GM23338 (cell line): ENCODE measurements around the gene OGFOD2. TPM values are rescaled to one million over a fixed set of nuclear protein-coding genes. Genes with fewer than 3 reads are reported as not detected.

Source experiments
- ATAC-seq: fragments of 200-7000 bp; cut with Tn5 transposase; 3 replicates; pipeline ENCODE4 v1.9.1; 2020
- DNase-seq: peaks from one replicate; pipeline ENCODE4 v3.0.0-alpha.2; 2015; ENCODE audit warnings: low spot score
- H2AFZ ChIP-seq: fragments of 200-600 bp; sonication (generic); 2 replicates; pipeline ENCODE4 v1.8.0; 2016; ENCODE audit warnings: antibody characterized with exemption, mild to moderate bottlenecking, moderate library complexity
- H3F3A ChIP-seq: fragments of 200-600 bp; sonication (generic); replicated peaks from 2 replicates; pipeline ENCODE4 v1.8.0; 2017; ENCODE audit warnings: antibody characterized with exemption, mixed run types, low read depth
- H3K27ac ChIP-seq: fragments of 200-600 bp; sonication (generic); 2 replicates; pipeline ENCODE4 v1.6.1; 2016; ENCODE audit warnings: low read depth
- H3K27me3 ChIP-seq: fragments of 200-600 bp; sonication (generic); 2 replicates; pipeline ENCODE4 v1.8.0; 2016; ENCODE audit warnings: mild to moderate bottlenecking, mixed run types, moderate library complexity; ENCODE audit not compliant: insufficient read depth
- H3K36me3 ChIP-seq: fragments of 200-600 bp; sonication (generic); 2 replicates; pipeline ENCODE4 v1.8.0; 2016; ENCODE audit warnings: mild to moderate bottlenecking; ENCODE audit not compliant: insufficient read depth
- H3K4me1 ChIP-seq: fragments of 200-600 bp; sonication (generic); 2 replicates; pipeline ENCODE4 v1.8.0; 2016; ENCODE audit warnings: mild to moderate bottlenecking, moderate library complexity; ENCODE audit not compliant: insufficient read depth
- H3K4me2 ChIP-seq: fragments of 200-600 bp; sonication (generic); 2 replicates; pipeline ENCODE4 v1.7.1; 2017; ENCODE audit warnings: mixed run types
- H3K4me3 ChIP-seq: fragments of 200-600 bp; sonication (generic); 2 replicates; pipeline ENCODE4 v1.6.1; 2016; ENCODE audit warnings: mixed run types
- H3K79me2 ChIP-seq: fragments of 200-600 bp; sonication (generic); replicated peaks from 2 replicates; pipeline ENCODE4 v1.8.0; 2017; ENCODE audit warnings: mild to moderate bottlenecking; ENCODE audit not compliant: insufficient read depth
- H3K9me2 ChIP-seq: fragments of 200-600 bp; sonication (generic); 2 replicates; pipeline ENCODE4 v1.8.0; 2017; ENCODE audit not compliant: insufficient read depth
- H4K20me1 ChIP-seq: fragments of 200-600 bp; sonication (generic); replicated peaks from 2 replicates; pipeline ENCODE4 v1.8.0; 2017; ENCODE audit warnings: mild to moderate bottlenecking; ENCODE audit not compliant: insufficient read depth
- H3K27ac Mint-ChIP-seq: 2 replicates; pipeline ENCODE4 v1.8.0; 2020; ENCODE audit warnings: inconsistent platforms, mild to moderate bottlenecking, moderate library complexity, mixed read lengths
- H3K27me3 Mint-ChIP-seq: 3 replicates; pipeline ENCODE4 v1.8.0; 2022; ENCODE audit warnings: low read depth, mild to moderate bottlenecking, moderate library complexity, mixed read lengths, inconsistent platforms; ENCODE audit not compliant: insufficient read depth, poor library complexity
- H3K36me3 Mint-ChIP-seq: 3 replicates; pipeline ENCODE4 v1.8.0; 2021; ENCODE audit warnings: low read depth, mild to moderate bottlenecking, inconsistent platforms, moderate library complexity, mixed read lengths
- H3K4me1 Mint-ChIP-seq: 3 replicates; pipeline ENCODE4 v1.8.0; 2020; ENCODE audit warnings: mild to moderate bottlenecking, inconsistent platforms, mixed read lengths
- H3K4me3 Mint-ChIP-seq: 3 replicates; pipeline ENCODE4 v1.8.0; 2021; ENCODE audit warnings: moderate library complexity, mild to moderate bottlenecking, inconsistent platforms, mixed read lengths
- H3K9me3 Mint-ChIP-seq: 3 replicates; pipeline ENCODE4 v1.8.0; 2020; ENCODE audit warnings: moderate library complexity, mild to moderate bottlenecking, inconsistent platforms, mixed read lengths
- CREB1 ChIP-seq: fragments of 250-450 bp; sonication (Bioruptor Pico); IDR thresholded peaks from 2 replicates; pipeline ENCODE4 v1.5.0; 2020; ENCODE audit warnings: low read depth, mild to moderate bottlenecking, moderate library complexity
- CTCF ChIP-seq, 2 experiments: fragments of 200-600 bp in 1 of 2; sonication (generic) in 1 of 2; conservative IDR thresholded peaks; 2 replicates each; pipeline versions ENCODE4 v1.5.1 to v1.6.1; 2016 to 2017; ENCODE audit warnings: antibody characterized with exemption in 2 of 2, low read depth in 2 of 2, mild to moderate bottlenecking in 2 of 2, moderate library complexity in 1 of 2
- ETS1 ChIP-seq: IDR thresholded peaks from 2 replicates; pipeline ENCODE4 v1.6.1; 2016; ENCODE audit warnings: antibody characterized with exemption
- EZH2 ChIP-seq: fragments of 200-600 bp; sonication (generic); IDR thresholded peaks from one replicate; pipeline ENCODE4 v1.8.0; 2017; ENCODE audit warnings: antibody characterized with exemption, mild to moderate bottlenecking, low read depth; ENCODE audit not compliant: unreplicated experiment
- EZH2phosphoT487 ChIP-seq: fragments of 200-600 bp; sonication (generic); IDR thresholded peaks from one replicate; pipeline ENCODE4 v1.8.1; 2018; ENCODE audit warnings: antibody characterized with exemption; ENCODE audit not compliant: unreplicated experiment
- JUNB ChIP-seq: IDR thresholded peaks from one replicate; pipeline ENCODE4 v1.6.1; 2016; ENCODE audit warnings: antibody characterized with exemption; ENCODE audit not compliant: unreplicated experiment
- NANOG ChIP-seq: IDR thresholded peaks from 2 replicates; pipeline ENCODE4 v1.6.1; 2016; ENCODE audit warnings: antibody characterized with exemption, borderline replicate concordance
- POLR2AphosphoS5 ChIP-seq: IDR thresholded peaks from 2 replicates; pipeline ENCODE4 v1.6.1; 2016; ENCODE audit warnings: antibody characterized with exemption, low read depth
- STAT1 ChIP-seq: IDR thresholded peaks from one replicate; pipeline ENCODE4 v1.6.1; 2016; ENCODE audit warnings: antibody characterized with exemption; ENCODE audit not compliant: unreplicated experiment
- ZNF114 ChIP-seq: fragments of 250-450 bp; sonication (Bioruptor Pico); IDR thresholded peaks from 2 replicates; pipeline ENCODE4 v1.5.0; 2020; ENCODE audit warnings: mild to moderate bottlenecking, moderate library complexity
- ZNF331 ChIP-seq: fragments of 250-450 bp; sonication (Bioruptor Pico); IDR thresholded peaks from 2 replicates; pipeline ENCODE4 v1.5.0; 2020; ENCODE audit warnings: low read depth, mild to moderate bottlenecking, moderate library complexity
- polyA plus RNA-seq: library from polyadenylated mRNA; unstranded; fragments of >200 nt; fragmentation: Nextera tagmentation; extraction: Ambion mirVana; gene quantifications from 2 replicates; pipeline ENCODE4 v1.2.1, GENCODE V29; 2016
- total RNA-seq: library from RNA; depleted of rRNA; stranded (reverse); fragments of >200 nt; shearing (Covaris generic); gene quantifications from 2 replicates; pipeline ENCODE4 v1.2.3, GENCODE V29; 2014
- TF ChIP-seq, protein P1 (sequence below): fragments of 250-450 bp; sonication (Bioruptor Pico); IDR thresholded peaks from 2 replicates; pipeline ENCODE4 v1.5.0; 2020; ENCODE audit warnings: mild to moderate bottlenecking, moderate library complexity

OGFOD2 gene
- total and polyA plus RNA-seq, 2 experiments from 2014 or later = 13.1 to 16.1 TPM

DNA sequence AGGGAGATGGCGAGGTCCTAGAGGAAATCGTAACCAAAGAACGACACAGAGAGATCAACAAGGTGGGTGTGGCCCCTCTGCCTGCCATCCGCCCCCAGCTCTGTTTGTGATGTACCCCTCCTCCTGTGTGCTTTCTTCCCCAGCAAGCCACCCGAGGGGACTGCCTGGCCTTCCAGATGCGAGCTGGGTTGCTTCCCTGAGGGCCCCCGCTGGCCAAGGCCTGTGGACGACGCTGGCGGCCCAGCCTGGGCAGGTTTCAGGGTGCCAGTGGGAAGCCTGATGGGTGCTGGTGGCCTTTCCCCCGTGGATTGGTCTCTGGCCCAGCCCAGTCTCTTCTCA, 7.4 kb downstream of the OGFOD2 start:
- Mint-ChIP-seq H3K9me3 (no peaks in the 10 kb centered on the region), H3K27me3 (peaks cover 17% of the 10 kb centered on the region), H3K27ac (no peak overlapping the region), H3K36me3 (no peaks in the 10 kb centered on the region; the same call in 2 of the 3 replicates), H3K4me1 (peaks cover 21% of the 10 kb centered on the region), H3K4me3 (peak overlapping the region; percentile 82; the same call in 2 of the 3 replicates)
- Histone ChIP-seq H3K27me3 (no peaks in the 10 kb centered on the region), H3K4me2 (0 out of 2 replicates have a peak overlapping the region, but pooled peaks have one; percentile 96), H3K36me3 (no peaks in the 10 kb centered on the region; the same call in 1 of the 2 replicates), H3K27ac (no peak overlapping the region), H3K9me2 (no peaks in the 10 kb centered on the region), H2AFZ (no peak overlapping the region), H4K20me1 (no peaks in the 10 kb centered on the region), H3K4me3 (no peak overlapping the region), H3F3A (no peaks in the 10 kb centered on the region), H3K4me1 (peaks cover 17% of the 10 kb centered on the region; the same call in 1 of the 2 replicates), H3K79me2 (peaks cover 10% of the 10 kb centered on the region; the same call in 1 of the 2 replicates)
- TF ChIP-seq ZNF331 (CRISPR knock-in tag) = no peak
- no peak for TF ChIP-seq POLR2AphosphoS5
- TF ChIP-seq STAT1 = no peak
- no peak for TF ChIP-seq JUNB
- TF ChIP-seq CTCF (conservative IDR thresholded peaks at IDR 0.05; ENCODE audit: low read depth in 2 of 2) = no peak
- TF ChIP-seq NANOG = no peak
- TF ChIP-seq EZH2 = no peak
- TF ChIP-seq ETS1 = no peak
- no peak for TF ChIP-seq ZNF114 (CRISPR knock-in tag)
- TF ChIP-seq EZH2phosphoT487 = no peak
- TF ChIP-seq, protein P1, sequence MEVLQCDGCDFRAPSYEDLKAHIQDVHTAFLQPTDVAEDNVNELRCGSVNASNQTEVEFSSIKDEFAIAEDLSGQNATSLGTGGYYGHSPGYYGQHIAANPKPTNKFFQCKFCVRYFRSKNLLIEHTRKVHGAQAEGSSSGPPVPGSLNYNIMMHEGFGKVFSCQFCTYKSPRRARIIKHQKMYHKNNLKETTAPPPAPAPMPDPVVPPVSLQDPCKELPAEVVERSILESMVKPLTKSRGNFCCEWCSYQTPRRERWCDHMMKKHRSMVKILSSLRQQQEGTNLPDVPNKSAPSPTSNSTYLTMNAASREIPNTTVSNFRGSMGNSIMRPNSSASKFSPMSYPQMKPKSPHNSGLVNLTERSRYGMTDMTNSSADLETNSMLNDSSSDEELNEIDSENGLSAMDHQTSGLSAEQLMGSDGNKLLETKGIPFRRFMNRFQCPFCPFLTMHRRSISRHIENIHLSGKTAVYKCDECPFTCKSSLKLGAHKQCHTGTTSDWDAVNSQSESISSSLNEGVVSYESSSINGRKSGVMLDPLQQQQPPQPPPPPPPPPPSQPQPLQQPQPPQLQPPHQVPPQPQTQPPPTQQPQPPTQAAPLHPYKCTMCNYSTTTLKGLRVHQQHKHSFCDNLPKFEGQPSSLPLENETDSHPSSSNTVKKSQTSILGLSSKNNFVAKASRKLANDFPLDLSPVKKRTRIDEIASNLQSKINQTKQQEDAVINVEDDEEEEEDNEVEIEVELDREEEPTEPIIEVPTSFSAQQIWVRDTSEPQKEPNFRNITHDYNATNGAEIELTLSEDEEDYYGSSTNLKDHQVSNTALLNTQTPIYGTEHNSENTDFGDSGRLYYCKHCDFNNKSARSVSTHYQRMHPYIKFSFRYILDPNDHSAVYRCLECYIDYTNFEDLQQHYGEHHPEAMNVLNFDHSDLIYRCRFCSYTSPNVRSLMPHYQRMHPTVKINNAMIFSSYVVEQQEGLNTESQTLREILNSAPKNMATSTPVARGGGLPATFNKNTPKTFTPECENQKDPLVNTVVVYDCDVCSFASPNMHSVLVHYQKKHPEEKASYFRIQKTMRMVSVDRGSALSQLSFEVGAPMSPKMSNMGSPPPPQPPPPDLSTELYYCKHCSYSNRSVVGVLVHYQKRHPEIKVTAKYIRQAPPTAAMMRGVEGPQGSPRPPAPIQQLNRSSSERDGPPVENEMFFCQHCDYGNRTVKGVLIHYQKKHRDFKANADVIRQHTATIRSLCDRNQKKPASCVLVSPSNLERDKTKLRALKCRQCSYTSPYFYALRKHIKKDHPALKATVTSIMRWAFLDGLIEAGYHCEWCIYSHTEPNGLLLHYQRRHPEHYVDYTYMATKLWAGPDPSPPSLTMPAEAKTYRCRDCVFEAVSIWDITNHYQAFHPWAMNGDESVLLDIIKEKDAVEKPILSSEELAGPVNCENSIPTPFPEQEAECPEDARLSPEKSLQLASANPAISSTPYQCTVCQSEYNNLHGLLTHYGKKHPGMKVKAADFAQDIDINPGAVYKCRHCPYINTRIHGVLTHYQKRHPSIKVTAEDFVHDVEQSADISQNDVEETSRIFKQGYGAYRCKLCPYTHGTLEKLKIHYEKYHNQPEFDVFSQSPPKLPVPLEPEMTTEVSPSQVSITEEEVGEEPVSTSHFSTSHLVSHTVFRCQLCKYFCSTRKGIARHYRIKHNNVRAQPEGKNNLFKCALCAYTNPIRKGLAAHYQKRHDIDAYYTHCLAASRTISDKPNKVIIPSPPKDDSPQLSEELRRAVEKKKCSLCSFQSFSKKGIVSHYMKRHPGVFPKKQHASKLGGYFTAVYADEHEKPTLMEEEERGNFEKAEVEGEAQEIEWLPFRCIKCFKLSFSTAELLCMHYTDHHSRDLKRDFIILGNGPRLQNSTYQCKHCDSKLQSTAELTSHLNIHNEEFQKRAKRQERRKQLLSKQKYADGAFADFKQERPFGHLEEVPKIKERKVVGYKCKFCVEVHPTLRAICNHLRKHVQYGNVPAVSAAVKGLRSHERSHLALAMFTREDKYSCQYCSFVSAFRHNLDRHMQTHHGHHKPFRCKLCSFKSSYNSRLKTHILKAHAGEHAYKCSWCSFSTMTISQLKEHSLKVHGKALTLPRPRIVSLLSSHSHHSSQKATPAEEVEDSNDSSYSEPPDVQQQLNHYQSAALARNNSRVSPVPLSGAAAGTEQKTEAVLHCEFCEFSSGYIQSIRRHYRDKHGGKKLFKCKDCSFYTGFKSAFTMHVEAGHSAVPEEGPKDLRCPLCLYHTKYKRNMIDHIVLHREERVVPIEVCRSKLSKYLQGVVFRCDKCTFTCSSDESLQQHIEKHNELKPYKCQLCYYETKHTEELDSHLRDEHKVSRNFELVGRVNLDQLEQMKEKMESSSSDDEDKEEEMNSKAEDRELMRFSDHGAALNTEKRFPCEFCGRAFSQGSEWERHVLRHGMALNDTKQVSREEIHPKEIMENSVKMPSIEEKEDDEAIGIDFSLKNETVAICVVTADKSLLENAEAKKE (CRISPR knock-in tag) = no peak
- no peak for TF ChIP-seq CREB1
- ATAC-seq (no peak), DNase-seq (no peak)
